AML-193 (cell line): ENCODE results near the gene ZFAND2A.
"Not testable (repeated sequence)": the region's sequence is repeated elsewhere in the genome, so short reads cannot be mapped to it uniquely, and the experiment has no call there.

Source experiments
- DNase-seq, 2 experiments: peaks; one replicate each; lab custom pipeline; 2025; lab: John Stamatoyannopoulos, UW

The ZFAND2A gene

DNA sequence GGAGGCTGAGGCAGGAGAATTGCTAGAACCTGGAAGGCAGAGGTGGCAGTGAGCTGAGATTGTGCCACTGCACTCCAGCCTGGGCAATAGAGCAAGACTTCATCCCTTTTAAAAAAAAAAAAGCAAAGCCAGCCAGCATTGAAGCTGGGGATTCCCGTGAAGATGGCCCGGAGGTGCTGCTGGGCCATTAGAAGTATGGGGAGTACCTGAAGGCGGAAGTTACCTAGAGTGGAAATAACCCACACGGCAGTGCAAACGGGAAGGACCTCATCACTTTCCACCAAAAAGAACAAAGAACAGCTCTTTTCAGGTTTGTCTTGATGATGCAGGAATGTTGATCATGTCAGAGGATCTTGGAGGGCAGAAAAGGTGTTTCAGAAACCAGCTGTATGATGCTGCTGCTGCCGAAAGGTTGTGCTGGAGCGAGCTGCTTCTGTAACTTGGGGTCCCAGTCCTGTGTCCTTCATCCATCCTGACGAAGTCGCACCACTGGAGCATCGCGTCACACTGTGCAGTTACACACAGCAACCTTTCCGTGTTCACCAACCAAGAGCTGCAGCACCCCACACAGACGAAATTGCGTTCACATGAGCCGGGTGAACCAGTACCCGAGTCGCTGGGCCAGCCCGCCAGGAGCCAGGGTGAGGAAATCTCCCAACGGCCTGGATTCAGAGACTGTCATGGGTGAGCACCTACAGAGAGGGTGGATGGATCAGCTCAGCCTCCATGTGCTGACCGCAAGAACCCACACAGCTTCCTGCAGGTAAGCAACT lies 8.2 kb downstream of the ZFAND2A start:
- DNase-seq = no peak

DNA sequence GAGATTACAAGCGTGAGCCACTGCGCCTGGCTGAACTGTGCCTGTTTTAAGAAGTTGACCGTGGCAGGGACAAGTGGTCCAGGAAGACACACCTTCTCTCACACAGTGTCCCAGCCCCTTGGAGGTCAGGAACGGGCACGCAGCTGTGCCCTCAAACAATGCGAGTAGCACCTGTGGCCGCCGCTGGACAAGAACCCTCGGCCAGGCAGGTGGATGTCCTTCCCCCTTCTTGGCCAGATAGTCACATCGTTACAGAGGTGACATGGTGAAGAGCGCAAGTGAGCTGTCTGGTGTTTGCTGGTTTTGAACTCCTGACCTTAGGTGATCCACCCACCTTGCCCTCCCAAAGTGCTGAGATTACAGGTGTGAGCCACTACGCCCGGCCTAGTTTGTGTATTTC lies 8.8 kb downstream of the ZFAND2A start:
- DNase-seq = no peak

DNA sequence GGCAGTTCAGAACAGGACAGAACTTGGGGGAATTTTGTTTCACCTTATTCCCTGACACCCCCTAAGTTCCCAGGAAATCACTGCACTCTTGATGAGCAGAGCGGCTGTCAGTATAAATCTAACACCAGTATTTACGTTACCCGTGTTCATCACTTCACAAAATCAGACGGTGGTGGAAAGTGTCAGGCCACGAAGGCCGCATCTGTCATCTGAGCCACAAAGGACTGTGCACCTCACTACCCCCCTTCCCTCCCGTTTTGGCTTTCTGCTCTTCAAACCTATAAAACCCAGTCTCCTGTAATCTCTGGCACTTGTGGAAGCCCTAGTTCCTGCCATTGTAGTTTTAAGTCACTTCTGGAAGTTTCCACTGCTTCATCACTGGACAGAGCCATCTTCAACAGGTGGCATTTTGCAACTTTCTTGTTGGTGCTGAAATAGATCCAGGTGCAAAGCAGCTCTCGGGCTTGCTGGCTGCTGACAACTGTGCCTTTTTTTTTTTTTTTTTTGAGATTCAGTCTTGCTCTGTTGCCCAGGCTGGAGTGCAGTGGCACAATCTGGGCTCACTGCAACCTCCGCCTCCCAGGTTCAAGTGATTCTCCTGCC lies 9.5 kb downstream of the ZFAND2A start:
- DNase-seq = no peak

DNA sequence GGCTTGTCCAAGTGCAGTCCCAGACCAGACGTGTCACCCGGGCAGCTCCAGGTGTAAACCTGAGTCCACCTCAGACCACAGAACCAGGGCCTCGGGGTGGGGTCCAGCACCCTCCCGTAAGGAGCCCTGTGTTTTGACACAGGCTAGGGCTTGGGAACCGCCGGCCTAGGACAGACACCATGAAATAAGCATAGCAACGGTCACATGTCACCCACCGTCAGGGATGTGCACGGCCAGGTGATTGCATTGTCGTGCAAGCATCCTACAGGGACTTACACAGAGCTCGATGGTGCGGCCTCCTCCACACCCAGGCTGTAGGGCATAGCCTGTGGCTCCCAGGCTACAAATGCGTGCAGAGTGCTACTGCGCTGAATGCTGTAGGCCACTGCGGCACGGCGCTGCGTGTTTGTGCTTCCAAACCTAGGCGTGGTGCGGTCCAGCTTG lies 10.6 kb downstream of the ZFAND2A start:
- DNase-seq = no peak

DNA sequence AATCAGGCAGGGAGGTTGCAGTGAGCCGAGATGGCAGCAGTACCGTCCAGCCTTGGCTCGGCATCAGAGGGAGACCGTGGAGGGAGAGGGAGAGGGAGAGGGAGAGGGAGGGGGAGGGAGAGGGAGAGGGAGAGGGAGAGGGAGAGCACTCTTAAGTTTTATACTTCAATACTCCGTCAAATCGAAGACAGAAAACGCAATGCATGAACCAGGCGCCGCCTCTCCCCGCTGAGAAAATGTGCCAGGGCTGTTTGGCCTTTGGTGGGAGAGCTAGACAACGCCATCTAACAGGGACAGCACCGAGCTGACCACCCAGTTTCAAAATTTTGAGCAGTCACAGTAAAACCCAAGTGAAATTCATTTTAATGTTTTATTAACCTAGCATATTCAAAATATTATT lies 12.1 kb downstream of the ZFAND2A start:
- not testable (repeated sequence) for DNase-seq

DNA sequence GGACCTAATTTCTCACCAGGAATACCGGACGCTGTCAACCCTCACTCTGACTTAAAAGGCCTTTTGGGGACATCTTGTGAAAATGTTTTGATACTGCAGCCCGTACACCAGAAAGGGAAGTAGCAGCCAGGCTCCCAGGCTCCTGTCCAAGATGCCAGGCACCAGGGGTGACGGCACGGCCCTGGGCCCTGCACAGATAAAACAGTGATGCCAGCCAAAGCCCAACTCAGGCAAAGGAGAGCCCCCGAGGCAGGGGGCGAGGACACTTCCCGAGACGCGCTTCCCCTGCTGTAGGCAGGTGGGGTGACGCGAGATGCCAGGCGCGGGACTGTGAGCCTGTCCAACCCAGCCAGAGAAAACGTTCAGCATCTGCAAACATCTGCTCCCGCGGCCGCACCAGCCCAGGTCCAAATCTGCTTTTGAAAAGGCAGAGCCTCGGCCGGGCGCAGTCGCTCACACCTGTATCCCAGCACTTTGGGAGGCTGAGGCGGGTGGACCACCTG lies 15.7 kb downstream of the ZFAND2A start:
- peak; percentile 12 to 25 for DNase-seq

DNA sequence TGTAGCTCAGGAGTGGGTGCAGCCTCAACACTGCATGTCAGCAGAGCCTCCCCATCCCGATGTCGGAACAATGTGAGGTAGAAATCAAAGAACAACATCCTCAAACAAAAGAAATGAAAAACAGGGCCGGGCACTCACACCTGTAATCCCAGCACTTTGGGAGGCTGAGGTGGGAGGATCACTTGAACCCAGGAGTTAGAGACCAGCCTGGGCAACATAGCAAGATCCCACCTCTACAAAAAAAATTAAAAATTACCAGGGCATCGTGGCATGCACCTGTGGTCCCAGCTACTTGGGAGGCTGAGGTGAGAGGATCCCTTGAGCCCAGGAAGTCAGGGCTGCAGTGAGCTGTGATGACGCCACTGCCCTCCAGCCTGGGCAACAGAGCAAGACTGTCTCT lies 17.0 kb downstream of the ZFAND2A start:
- DNase-seq = not testable (repeated sequence)

DNA sequence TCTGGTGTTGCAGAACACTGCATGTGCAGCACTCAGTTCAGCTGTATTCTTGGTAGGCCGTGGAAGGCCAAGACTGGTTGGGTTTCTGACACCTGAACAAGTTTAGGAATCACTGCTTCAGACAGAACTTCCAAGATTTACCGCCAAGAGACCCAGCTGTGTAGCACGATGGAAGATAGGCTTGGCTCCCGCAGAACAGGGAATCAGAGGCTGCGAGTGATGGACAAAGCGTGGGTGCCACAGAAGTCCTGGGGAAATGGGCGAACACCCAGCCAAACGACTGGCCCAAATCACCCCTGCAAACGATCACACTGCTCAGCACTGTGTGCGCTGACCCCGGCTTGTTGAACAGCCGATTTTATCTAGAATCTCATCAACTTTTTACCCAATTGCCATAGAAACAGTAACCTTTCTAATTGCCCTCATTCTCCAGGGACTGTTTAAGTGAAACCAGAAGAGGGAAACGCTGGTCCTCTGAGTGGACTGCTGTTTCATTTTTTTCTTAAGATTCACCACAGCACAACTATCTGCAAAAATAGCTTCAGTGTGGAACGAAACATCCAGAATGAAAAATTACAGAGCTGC lies 17.9 kb downstream of the ZFAND2A start:
- no peak for DNase-seq

DNA sequence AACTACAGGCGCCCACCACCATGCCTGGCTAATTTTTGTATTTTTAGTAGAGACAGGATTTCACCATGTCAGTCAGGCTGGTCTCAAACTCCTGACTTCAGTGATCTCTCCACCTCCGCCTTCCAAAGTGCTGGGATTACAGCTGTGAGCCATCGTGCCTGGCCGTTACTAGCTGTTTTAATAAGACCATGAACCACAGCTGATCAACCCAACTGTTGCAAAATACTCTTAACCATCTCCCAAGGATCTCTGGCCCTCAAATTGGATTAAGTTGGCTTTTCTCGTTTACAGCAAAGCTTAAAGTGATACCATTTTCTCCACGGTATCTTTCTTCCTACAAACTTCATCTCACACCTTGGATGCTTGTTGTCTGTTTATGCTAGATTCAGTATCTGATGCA lies 18.3 kb downstream of the ZFAND2A start:
- DNase-seq = no peak

DNA sequence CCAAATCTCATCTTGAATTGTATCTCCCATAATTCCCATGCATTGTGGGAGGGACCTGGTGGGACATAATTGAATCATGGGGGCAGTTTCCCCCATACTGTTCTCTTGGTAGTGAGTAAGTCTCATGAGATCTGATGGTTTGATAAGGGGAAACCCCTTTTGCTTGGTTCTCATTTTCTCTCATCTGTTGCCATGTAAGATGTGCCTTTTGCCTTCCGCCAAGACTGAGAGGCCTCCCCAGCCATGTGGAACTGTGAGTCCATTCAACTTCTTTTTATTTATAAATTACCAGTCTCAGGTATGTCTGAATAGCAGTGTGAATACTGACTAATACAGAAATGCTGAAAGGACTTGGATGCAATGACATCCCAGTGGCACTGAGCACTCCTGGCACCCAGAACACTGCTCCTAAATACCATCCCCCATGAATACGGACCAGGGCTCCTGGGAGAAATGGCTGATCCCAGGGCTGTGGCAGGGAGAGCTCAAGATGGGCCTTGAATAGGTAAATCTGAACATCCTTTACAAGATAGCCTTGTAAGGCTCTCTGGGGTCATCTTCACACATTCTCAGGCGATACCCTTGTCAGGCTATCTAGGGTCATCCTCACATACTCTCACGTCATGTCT lies 19.4 kb downstream of the ZFAND2A start:
- DNase-seq = no peak

DNA sequence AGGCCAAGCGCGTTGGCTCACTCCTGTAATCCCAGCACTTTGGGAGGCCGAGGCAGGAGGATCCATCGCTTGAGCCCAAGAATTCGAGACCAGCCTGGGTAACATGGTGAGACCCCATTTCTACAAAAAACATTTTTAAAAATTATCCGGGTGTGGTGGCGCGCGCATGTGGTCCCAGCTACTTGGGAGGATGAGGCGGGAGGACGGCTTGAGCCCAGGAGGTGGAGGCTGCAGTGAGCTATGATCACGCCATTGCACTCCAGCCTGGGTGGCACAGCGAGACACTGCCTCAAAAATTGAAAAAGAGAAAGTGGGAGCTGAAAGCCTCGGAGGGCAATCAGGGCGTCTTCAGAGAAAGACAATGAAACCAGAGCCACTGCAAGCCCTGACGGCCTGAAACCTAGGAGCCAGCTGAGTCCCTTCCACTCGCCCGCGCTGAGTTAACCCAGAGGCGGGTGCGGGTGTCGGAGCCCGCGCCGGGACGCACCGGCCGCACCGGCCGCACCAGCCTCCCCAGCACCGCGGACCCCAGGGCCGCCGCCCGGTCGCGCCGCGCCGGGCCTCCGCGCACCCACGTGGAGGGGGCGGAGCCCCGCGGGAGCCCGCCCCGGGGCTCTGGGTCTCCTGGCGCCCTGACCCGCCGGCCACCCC lies 22.4 kb downstream of the ZFAND2A start:
- no peak for DNase-seq

DNA sequence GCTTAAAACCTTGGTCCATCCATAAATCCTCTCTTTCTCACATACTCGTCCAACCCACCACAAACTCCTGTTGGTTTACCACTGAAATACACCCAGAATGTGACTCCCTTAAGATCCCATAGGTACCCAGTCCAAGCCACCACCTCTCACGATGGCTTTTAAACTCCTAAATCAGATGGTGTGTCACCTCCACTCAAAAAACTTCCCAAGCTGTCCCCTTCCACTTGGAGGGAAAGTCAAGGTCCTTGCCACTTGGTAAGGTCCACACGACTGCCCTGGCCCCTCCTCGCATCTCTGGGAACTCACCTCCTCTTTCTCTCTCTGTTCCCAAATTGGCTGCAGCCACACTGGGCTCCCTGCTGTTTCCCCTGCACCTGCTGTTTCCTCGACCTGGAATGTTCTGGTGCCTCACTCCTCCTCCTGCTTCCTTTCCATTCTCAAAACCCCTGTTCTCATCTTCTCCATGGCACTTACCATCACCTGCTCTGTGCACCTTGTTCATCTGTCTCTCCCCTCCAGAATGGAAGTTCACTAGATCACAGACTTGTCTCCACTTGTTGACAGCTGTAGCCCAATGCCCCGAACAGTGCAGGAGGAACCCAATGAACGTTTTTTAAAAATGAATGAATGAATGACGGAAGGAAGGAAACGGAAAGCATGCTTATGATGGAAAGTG lies 23.0 kb downstream of the ZFAND2A start:
- peak; percentile 18 to 20 for DNase-seq

DNA sequence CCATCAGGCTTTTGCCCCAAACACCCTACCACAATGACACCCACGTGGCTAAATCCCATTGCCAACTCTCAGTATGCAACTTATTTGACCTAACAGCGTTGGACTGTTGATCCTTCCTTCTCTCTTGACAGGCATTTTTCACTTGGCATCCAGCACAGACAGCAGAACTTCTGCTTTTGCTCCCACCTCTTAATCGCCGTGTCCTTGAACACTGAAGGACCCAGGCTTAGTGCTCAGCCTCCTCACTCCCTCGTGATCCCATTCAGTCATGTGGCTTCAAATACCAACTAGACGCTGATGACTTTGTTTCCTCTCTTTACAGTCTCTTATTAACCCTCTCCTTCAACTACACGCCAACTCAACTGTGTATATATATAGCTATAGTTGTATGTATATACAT lies 25.0 kb downstream of the ZFAND2A start:
- DNase-seq = no peak

DNA sequence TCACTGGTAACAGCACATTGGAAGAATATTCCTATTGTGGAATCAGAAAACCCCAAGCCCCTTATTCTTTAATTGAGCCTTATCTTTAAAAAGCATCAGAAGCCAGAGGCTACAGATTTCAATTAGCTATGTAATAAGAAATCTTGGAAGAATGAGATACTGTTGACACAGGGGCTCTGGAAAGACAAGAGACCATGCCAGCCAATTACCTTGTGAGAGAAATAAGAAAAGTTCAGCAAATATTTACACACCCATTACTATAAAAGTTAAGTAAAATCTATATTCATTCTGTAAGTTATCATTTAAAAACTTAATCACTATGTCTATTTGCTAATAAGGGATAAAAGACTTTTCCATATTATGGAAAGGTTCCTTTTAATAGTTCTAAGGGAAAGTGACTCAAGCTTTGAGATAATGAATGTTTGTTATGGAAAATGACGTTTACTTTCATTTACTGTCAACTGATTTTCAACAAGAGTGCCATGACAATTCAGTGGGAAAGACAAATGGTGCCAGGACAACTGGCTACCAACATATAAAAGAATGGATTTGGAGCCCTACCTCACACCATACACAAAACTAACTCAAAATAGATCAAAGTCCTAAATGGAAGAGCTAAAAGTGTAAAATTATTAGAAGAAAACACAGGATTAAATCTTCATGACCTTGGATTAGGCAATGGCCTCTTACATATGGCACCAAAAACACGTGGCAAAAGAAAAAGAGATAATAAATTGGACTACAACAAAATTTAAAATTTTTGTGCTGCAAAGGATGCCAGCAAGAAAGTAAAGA lies 28.3 kb downstream of the ZFAND2A start:
- no peak for DNase-seq

DNA sequence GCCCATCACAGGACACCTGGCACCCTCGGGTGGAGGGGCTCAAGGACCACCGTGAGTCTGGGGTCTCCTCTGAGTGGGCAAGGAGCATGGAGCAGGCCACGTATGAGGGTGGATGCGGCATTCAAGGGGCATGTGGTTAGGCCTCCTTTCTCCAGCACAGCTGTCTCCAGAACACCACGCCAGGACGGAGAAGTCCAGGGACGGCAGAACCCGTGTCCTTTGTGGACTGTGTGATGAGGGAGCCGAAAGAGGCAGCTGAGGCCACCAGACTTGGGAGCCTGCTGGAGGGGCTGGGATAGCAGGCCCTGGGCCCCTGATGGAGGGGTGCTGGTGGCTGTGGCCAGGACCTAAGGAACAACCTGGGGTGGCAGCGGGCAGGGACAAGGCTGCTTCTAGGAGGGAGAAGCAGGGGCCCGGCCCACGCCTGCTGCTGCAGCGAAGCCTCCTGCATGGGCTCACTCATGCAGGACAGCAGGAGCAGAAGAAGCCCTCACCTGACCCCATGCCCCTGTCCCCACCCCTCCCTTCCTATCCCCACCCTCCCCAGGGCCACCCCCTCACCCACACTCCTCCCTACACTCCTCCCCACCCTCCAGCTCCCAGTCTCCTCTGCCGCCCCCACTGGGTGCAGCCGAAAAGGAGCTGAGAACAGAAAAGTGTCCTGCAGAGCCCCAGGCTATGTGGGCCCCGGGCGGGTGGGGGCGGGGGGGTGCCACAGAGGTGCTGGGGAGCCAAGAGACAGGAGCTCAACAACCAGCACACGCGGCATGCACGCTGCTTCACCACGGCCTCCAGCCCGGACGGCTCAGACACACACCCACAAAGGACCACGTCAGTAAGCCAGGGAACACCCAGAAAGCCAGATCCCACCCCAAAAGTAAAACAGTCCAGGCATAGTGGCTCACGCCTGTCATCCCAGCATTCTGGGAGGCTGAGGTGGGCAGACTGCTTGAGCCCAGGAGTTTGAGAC lies 29.7 kb downstream of the ZFAND2A start:
- DNase-seq = no peak

DNA sequence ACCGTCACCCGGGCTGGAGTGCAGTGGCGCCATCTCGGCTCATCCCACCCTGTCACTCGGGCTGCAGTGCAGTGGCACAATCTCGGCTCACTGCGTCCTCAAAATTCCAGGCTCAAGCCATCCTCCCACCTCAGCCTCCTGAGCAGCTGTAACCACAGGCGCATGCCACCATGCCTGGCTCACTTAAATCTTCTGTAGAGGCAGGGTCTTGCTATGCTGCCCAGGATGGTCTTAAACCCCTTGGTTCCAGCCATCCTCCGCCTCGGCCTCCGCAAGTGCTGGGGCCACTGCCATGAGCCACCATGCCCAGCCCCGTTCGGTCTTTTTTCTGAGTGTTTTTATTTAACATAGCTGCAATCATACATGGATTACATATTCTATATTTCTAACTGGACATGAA lies 30.6 kb downstream of the ZFAND2A start:
- DNase-seq = no peak

DNA sequence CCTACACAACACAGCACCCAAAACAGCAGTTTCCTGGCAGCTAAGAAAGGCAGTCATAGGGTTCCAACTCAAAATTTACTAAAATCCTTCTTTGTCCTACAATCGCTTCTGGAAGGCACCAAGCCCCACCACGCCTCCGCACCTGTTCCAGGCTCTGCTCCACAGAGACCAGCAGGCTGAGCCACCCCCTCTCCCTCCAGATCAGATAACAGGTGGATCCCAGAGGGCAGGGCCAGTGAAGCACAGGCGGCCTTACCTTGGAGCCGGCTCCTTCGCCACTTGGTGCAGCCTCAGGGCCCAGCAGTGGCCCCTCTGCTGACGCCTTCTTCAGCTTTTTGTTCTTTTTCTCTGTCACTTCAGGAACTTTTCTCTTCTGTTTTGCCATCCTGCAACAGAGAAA lies 33.0 kb downstream of the ZFAND2A start:
- DNase-seq = no peak

DNA sequence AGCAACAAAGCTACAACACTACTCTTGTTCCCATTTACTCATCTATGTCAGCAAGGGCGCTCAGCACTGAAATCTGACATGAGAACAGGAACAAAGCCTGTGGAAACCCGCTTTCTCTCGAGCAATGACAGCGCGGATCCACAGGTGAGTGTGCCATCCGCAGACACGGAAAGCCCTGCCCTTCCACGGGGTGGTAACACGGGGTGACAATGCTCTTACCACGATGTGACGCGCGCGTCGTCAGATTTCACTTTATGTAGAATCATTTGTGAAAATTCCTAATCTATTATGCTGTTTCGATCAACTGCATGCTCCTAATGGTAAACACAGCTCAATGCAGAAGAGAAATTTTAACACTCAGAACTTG lies 34.4 kb downstream of the ZFAND2A start:
- no peak for DNase-seq

DNA sequence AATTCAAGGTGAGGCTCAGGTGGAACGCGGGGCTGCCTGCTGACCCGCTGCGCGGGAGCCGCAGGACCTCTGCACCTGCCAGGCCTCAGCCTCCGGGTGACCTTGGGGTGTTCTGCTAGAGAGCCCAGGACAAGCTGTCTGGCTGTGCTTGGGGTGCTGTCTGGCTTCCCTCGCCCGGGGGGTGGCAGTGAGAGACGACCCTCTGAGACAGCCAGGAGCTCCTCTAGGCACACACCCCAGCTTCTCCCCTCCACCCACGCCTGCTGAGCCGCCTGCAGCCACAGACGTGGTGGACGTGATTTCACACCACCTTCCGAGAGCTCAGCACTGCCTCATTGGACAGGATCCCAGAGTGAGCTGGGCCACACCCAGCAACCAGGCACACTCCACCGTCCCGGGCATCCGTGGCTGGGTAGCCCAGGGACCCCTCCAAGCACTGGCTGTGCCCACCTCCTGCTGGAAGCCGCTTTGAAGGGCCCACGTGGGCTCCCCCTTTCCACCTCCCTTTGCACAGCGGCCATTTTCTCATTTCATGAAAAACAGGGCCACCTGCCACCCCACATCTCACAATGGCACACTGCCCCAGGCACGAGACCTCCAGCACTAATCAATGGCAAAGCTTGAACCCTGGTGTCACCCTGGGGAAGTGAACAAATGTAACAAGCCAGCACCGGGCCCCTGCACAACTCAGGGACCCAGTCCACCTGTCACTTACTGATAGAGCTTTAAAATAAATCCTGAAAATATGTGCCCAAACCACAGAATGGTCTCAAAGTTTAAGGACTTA lies 35.0 kb downstream of the ZFAND2A start:
- no peak for DNase-seq
